ENCODE data around the gene ZNF556.
"Not testable (repeated sequence)": the region's sequence is repeated elsewhere in the genome, so short reads cannot be mapped to it uniquely, and the experiment has no call there.

DNA sequence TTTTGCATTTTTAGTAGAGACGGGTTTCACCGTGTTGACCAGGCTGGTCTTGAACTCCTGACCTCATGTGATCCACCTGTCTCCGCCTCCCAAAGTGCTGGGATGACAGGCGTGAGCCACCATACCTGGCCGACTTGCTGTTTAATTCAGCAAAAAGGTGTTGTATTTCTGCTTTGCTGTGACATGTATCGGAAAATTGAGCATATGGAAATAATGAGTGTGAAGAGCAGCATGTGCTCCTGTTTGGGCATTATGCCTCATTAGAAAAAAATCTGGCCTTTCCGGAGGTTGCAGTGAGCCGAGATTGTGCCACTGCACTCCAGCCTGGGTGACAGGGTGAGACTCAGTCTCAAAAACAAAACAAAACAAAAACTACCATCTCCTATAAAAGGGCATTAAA is 23.4 kb downstream of the ZNF556 start:
- TF ChIP-seq, protein P1, sequence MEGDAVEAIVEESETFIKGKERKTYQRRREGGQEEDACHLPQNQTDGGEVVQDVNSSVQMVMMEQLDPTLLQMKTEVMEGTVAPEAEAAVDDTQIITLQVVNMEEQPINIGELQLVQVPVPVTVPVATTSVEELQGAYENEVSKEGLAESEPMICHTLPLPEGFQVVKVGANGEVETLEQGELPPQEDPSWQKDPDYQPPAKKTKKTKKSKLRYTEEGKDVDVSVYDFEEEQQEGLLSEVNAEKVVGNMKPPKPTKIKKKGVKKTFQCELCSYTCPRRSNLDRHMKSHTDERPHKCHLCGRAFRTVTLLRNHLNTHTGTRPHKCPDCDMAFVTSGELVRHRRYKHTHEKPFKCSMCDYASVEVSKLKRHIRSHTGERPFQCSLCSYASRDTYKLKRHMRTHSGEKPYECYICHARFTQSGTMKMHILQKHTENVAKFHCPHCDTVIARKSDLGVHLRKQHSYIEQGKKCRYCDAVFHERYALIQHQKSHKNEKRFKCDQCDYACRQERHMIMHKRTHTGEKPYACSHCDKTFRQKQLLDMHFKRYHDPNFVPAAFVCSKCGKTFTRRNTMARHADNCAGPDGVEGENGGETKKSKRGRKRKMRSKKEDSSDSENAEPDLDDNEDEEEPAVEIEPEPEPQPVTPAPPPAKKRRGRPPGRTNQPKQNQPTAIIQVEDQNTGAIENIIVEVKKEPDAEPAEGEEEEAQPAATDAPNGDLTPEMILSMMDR (IDR thresholded peaks at IDR 0.05): not testable (repeated sequence)
- not testable (repeated sequence) for TF ChIP-seq POLR2A, POLR2AphosphoS5 (IDR thresholded peaks at IDR 0.05)
